EH (cell line): ENCODE data around the gene RUBCNL.
A peak's percentile ranks its signal among the peaks of the same experiment; 100 is the strongest.
"Not testable (repeated sequence)": the region's sequence is repeated elsewhere in the genome, so short reads cannot be mapped to it uniquely, and the experiment has no call there.

Experiments
- DNase-seq: peaks from one replicate; pipeline ENCODE4 v3.0.0-alpha.2; 2015; ENCODE audit warnings: low read depth

The RUBCNL gene

DNA sequence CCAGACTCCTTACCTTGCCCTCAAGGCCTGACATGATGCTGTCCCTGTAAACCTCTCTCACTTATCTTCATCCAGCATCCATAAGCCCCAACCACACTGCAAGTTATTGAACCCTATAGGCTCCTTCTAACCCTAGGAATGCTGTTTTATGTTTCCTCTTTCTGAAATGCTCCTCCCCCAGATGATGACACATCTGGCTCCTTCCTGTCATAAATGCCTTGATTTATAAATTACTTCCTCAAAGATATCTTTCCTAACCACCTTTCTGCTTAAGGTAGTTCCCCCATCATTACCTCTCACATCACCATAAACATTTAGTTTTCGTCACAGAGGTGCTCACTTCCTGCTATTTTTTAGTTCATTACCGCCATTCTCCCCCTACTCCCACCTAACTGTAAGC lies 12.3 kb downstream of the RUBCNL start:
- DNase-seq: no peak

DNA sequence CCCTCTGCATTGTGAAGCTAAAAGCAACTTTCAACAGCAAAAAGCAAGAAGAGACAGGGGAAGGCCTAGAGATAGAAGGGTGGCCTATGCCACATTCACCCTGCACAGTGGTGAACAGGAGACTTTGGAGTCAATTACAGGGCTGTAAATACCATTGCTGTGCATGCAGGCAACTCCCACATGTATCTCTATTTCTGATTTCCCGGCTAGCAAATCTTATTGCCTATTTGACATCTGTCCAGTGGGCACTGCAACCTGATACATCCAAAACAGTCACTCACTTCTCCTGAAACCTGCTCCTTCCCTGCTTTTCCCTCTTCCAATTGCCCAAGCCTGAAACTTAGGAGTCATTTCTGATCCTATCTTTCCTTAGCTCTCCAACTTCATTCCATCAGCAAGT lies 13.4 kb downstream of the RUBCNL start:
- DNase-seq: no peak

DNA sequence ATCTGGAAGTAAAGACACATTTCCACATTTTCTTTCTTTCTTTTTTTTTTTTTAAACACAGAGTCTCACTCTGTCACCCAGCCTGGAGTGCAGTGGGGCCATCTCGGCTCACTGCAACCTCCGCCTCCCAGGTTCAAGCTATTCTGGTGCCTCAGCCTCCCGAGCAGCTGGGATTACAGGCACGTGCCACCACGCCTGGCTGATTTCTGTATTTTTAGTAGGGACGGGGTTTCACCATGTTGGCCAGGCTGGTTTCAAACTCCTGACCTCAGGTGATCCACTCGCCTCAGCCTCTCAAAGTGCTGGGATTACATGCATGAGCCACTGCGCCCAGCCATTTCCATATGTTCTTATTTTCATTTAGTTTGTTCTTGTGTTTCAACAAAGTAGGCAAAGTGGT lies 14.1 kb downstream of the RUBCNL start:
- DNase-seq: not testable (repeated sequence)

DNA sequence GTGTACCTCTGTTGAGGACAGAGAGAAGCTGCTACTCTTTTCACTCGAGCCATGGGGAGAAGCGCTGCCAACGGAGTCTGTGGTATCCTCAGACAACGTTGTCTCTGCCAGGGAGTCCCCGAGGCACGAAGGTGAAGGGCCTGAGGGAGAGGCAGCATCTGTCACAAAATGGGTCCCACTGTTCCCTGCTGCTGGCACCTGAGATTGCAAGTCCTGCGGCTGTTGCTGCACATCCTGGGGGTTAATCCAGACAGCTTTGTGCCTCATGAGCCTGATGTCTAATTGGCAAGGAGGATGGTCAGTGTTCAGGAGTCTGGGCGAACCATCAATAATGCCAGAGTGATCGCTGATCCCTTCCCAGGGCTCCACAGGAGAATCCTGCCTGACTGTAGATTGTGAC lies 15.0 kb downstream of the RUBCNL start:
- no peak for DNase-seq

DNA sequence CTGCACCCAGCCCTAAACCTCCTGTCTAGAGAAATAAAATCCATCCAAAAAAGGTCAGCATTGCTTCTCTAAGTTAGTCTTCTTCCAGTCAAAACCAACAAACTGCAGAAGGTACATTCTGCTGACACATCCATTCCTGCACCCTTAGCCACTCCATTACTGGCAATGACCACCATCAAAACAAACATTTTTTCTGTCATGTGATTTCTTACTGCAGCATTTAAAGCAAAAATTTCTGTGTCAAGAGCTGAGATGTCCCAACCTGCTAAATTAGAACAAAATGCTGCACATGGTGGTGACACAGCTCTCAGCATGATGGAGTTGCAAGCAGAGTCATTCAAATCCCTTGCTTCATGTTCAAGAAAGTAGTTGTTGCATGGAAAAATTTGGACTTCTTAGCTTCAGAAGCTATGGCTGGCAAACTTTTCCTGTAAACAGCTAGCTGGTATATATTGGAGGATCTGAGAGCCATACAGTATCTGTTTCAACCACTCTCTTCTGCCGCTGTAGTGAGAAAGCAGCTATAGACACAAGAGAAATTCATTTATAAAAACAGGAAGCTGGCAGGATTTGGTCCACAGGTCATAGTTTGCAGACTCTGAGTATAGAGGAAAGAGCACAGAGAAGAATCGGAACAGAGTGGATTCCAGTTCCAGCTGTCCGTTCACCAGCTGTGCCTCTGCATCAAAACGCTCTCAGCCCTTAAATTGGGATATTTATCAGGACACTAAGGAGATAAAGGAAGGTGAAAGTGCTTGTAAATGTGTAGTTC lies 17.4 kb downstream of the RUBCNL start:
- peak; percentile 95 for DNase-seq

DNA sequence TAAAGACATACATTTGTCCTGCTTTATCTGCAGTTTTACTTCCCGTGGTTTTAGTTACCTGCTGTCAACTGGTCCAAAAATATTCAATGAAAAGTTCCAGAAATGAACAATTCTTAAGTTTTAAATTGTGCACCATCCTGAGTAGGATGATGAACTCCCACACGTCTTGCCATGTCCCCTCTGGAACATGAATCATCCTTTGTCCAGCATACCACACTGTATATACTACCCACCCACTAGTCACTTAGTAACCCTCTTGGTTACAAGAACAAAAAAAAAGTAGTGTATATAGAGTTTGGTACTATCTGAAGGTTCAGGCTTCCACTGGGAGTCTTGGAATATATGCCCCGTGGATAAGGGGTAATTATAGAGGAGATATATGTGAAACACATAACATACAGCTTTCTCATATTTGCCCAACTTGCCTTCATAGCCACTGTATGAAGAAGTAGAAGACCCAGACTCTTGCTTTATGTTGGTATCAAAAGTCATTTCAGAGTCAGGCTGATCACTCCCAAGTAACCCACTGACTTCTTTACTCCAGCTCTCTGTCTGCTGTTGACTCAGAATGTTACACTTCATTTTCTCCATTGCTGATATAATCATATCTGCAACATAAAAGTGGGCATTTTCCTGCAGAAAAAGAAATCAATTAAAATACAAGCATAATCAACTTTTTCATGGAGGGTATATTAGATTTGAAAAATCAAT lies 19.3 kb downstream of the RUBCNL start:
- peak; percentile 64 for DNase-seq

DNA sequence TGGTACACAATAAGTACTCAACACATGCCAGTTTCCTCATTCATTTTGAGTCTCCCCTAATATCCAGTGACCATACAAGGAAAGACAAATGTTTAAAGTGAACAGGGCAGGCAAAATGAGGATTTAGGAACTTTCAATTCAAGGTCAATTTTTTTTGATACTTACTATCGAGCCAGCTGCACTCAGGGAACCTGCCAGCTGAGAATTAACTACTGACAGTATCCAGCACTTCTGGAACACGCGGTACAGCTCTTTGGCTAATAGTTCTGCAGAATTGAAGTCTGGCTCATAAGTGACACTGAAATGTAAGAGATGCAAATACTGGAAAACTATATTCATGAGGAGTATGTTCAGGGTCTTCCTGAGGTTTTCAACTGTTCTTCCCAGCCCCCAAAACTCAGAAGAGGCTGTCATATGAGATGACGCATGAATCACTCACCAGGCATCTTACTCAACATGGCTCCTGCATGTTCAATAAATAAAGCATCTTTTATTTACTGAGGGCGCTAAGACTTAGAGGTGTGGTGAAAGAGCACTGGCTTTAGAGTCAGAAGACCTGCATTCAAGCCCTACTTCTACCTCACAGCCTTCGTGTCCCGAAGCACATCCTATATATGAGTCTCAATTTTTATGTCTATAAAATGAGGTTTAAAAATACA lies 25.6 kb downstream of the RUBCNL start:
- no peak for DNase-seq

DNA sequence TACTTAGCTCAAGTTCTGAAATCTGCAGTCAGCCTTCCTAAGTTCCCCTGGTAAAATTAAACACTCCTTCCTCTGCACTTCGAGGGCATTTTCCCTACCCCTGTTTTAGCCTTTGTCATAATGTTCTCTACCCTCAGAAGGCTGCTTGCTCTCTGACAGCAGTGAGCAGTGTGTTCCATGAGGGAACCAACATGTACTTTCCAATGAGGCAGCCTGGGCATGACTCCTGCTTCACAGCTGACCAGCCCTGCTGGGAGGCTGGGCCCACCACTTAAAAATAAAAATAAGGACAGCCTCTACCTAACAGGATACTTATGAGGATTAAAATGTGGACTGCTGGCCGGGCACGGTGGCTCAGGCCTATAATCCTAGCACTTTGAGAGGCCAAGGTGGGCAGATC lies 26.4 kb downstream of the RUBCNL start:
- no peak for DNase-seq

DNA sequence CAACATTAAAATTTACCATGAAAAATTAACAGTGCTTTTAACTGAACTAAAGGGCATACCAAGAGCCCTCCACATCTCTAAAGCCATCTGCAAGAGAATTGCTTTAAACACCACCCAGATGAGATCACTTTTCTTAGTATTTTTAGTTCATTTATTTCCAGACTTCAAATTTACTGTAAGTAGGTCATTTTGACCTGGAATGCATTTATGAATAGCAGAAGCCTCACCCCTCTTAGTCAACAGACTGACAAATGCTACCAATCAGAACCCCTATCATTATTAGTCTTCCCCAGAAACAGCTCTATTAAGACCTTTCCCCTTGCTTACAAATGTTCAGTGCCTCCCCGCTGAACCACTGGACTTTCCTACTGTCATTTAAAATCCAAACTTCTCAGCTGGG lies 27.3 kb downstream of the RUBCNL start:
- DNase-seq: peak; percentile 87

DNA sequence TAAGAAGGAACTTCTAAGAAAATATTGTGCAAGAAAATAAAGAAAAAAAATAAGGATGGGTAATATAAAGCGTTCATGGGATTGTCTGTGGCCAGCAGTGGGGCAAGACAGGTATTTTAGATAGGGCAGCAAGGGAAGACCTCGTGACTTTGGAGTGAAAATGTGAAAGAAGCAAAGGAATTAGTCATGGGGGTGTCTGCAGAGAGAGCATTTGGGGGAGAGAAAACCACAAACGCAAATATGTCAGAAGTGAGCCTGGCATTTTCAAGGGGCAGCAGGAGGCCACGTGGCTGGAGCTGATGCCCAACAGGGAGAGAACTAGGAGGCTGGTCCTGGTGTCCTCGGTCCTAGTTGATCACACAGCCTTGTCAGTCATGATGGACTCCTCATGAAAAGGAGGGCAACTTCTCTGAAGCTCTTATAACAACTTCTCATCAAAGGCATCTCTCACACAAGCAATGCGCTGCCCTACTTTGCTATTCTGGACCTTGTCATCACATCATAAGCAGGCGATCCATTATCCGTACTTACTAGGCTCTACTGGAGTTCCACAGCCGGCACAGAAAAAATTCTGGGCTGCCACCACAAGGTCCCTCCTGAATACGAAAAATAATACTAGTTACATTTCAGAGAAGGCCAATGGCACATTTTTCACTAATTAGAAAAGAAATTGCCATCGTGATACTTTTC lies 31.0 kb downstream of the RUBCNL start:
- peak; percentile 42 for DNase-seq

DNA sequence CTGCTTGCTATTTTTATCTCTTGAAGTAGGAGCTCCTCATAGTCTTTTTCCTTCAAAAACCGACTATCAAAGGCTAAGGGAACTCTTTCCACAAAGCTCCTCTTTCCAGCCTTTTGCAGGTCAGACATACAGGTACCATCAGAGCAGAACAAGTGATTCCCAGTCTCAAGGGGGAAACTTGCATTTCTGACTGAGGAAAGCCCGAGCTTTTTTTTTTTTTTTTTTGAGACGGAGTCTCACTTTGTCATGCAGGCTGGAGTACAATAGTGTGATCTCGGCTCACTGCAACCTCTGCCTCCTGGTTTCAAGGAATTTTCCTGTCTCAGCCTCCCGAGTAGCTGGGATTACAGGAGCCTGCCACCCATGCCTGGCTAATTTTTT lies 32.0 kb downstream of the RUBCNL start:
- DNase-seq: no peak

DNA sequence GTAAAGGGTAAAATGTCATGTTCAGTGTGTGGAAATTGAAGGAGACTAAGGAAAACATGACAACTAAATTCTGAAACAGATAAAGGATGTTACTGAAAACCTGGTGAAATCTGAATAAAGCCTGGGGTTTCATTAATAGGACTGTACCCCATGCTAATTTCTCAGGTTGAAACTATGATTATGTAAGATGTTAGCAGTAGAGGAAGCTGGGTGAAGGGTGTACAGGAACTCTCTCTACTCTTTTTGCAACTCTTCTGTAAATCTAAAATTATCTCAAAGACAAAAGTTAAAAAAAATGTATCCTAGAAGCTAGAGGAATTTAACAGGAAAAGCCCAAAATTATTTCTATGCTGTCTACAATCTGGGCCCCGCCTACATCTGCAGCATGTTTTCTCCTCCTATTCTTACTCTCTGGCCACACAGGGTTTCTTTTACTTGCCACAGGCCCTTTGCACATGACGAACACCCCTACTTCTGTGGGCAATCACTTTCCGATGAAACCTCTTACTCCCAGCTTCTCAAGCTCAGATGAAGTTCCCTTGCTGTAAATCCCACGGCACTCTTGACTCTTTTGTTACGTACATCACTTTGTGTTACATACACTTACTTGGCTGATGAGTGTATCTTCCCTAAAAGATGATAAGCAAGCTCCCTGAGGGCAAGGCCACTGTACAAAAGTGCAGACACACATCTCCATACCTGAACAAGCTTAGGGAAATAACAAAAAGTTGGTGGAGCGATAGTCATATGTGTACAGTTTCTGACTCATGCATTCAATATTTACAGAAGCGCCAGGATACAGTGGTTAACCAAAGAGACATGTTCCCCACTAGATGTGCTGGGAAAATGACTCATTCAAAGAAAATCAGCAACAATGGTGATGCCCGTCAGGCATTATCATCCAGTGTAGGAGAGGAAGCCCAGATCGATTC lies 32.6 kb downstream of the RUBCNL start:
- peak; percentile 97 for DNase-seq

DNA sequence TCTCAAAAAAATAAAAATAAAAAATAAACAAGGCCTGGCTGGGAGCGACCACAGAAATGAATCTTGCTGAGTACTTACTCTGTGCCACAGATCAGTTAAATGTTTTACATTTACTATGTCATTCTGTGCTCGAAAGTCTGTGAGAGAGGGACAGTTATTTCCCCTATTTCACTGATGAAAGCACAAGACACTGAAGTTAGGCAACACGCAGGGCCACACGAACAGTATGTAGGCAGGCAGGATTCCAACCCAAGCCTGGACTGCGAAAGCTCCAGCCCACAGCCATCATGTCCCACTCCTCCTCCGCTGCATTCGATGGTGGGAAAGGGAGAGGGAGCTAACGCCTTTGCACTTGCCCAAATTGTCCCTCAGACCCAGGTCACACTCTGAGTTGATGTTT lies 34.2 kb downstream of the RUBCNL start:
- DNase-seq: no peak

DNA sequence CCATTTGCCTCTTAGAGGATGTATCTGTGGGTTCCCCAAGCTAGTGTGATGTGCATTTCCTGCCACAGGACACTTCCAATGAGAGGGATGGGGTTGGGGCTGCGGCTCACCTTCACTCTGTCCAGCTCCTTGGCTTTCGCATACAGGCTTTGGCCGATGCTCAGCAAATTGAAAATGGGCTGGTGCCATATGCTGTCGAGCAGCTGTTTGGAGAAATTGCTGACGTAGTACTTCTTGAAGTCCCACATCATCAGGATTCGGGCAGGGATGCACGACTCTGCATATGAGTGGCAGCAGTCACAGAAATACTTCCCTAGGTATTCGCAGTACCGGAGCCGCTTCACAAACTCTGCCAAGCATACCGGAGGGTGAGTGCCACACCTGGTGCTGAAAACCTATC lies 37.0 kb downstream of the RUBCNL start:
- DNase-seq: no peak

DNA sequence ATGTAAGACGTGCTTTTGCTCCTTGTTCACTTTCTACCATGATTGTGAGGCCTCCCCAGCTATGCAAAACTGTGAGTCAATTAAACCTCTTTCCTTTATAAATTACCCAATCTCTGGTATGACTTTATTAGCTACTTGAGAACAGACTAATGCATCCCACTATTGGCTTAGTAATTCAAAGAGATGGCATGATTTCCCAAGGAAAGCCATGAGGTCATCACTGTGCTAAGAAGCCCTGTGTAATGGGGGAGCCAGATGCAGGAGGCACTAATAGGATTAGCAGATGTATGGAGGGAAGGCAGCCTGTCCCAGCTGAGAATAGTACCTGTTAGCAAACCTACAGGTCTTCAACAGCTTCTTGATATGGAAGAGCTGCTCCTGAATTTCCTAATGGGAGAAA lies 38.1 kb downstream of the RUBCNL start:
- DNase-seq: peak; percentile 34

DNA sequence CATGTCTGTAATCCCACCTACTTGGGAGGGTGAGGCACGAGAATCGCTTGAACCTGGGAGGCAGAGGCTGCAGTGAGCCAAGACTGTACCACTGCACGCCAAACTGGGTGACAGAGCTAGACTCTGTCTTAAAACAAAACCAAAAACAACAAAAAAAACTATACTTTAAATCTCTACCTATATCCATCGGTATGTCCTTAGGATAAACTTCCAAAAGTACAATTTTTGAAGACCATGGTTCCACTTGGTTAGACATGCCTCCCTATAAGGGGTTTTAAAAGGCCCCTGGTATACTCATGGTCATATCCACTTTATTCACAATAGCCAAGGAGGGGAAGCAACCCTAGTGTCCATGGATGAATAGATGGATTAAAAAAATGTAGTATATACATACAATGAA lies 39.8 kb downstream of the RUBCNL start:
- DNase-seq: no peak

DNA sequence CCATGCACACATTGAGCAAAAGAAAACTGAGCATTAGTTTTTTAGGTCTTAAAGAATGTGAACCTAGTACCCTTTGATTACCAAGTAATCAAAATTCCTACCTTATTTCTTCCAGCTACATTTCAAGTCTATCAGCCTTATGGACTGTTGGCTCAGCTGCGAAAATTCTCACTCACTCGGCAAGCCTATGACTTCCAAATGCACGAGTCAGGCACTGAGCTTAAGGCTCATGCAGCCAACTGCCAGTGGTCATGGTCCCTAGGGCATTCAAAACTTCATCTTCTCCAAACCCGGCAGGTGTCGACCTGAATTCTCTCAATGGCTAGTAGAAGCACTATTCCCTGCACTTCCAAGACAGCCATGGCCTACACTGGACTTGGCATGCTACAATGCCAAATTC lies 41.2 kb downstream of the RUBCNL start:
- DNase-seq: peak; percentile 23

DNA sequence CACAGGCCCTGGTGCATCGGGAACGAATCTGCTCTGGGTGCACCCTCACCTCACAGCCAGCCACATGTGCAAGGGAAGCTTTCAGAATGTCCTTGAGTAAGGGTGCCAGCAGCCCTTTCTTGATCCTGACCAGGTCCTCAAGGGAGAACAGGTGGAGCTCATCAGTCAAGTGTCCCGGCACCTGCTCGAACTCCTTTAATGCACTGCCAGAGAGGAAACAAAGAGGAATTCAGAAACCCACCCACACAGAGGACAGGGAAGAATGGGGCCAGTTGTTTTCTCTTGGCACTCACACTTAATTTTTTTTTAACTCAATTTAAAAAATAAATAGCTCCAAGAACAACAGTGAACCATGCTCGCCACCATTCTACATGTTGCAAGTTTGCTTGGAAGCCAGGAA lies 41.7 kb downstream of the RUBCNL start:
- no peak for DNase-seq

DNA sequence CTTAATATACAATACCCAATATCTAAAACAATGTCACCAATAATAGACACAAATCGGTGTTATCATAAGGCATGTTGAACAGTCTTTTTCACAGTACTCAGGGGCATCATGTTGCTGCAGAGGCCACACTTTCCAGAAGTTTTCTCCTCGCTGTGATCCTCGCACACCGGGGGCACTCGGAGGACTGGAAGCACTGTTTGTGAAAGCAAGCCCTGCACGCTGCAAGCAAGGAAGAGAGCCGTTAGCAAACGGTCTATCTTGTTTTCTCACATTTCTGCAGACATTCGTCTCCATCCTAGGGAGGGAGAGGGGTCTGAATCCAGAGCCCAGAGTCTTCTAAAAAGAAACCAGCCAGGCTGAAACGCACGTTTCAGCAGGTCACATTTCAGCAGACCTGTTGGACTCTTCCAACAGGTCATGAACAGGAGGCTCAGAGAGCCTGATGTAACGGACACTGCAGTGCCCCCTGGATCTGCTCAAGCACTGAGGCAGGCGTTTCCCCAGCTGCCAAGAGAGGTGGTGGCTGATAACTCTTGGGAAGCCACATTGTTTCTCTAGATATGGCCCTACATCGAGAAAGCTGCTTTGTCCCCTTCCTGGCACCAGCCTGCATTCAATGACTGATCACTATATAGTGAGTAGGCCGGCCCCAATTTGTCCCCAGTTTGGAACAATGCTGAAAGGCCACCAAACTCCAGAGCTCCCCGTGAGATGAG lies 43.6 kb downstream of the RUBCNL start:
- no peak for DNase-seq

DNA sequence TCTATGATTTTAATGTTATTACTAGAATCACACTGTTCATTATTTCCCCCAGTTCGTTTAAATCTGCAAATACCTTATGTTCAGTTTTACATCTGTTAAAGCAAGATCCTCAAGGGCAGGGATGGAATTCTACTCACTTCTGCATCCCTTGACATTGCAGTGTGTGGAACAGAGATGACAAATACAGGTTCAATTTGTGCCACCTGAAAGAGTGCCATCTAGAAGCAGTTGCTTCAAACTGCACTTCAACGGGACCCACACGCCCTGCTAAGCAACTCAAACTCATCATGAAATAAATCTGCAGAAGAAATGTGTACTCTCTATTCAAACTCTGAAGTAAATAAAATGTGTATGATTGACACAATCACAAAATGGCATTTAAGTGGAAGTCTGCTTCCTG lies 44.5 kb downstream of the RUBCNL start:
- DNase-seq: no peak
